GM12892 (cell line): Measurements from ENCODE around the gene RPL15.
A peak's percentile ranks its signal among the peaks of the same experiment; 100 is the strongest.

Experiments used
- DNase-seq: peaks from one replicate; pipeline ENCODE4 v3.0.0; 2011; ENCODE audit not compliant: insufficient read length
- FAIRE-seq: peaks from 2 replicates; lab custom pipeline; 2011; peaks lifted over from hg19 to GRCh38; lab: Jason Lieb, UNC
- POLR2A ChIP-seq: IDR thresholded peaks from 2 replicates; pipeline ENCODE4 v1.6.1; 2011; ENCODE audit warnings: low read depth, low read length, control low read depth
- POLR2AphosphoS5 ChIP-seq: IDR thresholded peaks from 2 replicates; pipeline ENCODE4 v1.6.1; 2011; ENCODE audit warnings: low read depth, low read length, control low read depth
- TAF1 ChIP-seq: IDR thresholded peaks from 2 replicates; pipeline ENCODE4 v1.6.1; 2011; ENCODE audit warnings: low read depth, mild to moderate bottlenecking, control low read depth, low read length, borderline replicate concordance

The RPL15 gene

GRCh38 chr3:23919628-23920027 is 2.7 kb downstream of the RPL15 start:
- no peak for TF ChIP-seq TAF1
- no peak for TF ChIP-seq POLR2A
- no peak for TF ChIP-seq POLR2AphosphoS5
- FAIRE-seq (no peak), DNase-seq (no peak)

DNA sequence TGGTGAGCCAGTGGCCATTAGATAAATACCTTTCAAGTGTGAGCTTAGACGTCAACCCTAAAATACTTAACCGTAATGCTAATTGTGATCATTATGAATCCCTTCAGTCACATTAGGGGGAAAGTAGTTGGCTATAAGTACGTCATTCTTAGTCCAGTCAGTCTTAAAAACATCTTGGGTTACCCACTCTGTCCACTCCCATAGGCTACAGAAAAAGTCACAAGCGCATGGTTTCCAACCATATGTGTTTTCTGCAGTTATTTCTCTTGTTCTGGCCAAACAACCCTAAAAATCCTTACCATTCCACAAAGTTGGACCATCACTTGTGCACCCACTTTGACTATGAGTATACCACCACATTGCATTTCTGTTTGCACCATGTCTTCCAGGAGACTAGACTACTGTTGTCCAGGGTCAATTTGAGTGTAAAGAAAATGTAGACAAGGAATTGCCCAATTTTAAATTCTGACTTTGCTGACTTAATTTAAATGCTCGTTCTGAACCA is 3.3 kb downstream of the RPL15 start:
- no peak for DNase-seq
- TF ChIP-seq POLR2AphosphoS5 = peak; percentile 63
- TF ChIP-seq TAF1 = no peak
- TF ChIP-seq POLR2A = no peak
- no peak for FAIRE-seq

GRCh38 chr3:23921052-23921511 is 4.2 kb downstream of the RPL15 start:
- TF ChIP-seq POLR2A = peak; percentile 71
- TF ChIP-seq POLR2AphosphoS5 = peak; percentile 75; the same call in 1 of the 2 replicates
- no peak for TF ChIP-seq TAF1
- FAIRE-seq = no peak
- DNase-seq = no peak

GRCh38 chr3:23923786-23924185 is 6.9 kb downstream of the RPL15 start:
- FAIRE-seq (no peak), DNase-seq (no peak)
- TF ChIP-seq POLR2A (no peak), TAF1 (no peak), POLR2AphosphoS5 (no peak)

- no peak for FAIRE-seq
- no peak for TF ChIP-seq POLR2AphosphoS5
- no peak for TF ChIP-seq TAF1
- TF ChIP-seq POLR2A = no peak
- DNase-seq = no peak
These were observed 9.3 kb downstream of the RPL15 start for GRCh38 chr3:23926246-23926645.

DNA sequence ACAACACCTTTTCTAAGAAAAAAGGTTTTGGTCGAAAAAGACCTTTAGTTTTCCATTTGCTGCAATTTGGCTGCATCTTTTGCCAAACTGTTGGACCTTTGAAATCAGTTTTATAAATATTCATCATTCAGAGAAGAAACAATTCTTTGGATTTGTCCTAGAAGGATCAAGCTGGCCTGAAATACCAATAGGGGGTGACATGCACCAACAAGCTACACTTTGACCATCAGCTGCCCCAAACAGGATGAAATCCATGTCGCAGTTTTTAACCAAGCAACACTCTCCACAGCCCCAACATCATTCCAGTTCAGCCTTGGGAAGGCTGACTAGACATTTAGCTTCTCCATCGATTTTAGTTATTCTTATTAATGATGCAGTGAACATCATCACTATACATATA is 9.8 kb downstream of the RPL15 start:
- TF ChIP-seq POLR2AphosphoS5 (no peak), TAF1 (no peak), POLR2A (no peak)
- DNase-seq (no peak), FAIRE-seq (no peak)

DNA sequence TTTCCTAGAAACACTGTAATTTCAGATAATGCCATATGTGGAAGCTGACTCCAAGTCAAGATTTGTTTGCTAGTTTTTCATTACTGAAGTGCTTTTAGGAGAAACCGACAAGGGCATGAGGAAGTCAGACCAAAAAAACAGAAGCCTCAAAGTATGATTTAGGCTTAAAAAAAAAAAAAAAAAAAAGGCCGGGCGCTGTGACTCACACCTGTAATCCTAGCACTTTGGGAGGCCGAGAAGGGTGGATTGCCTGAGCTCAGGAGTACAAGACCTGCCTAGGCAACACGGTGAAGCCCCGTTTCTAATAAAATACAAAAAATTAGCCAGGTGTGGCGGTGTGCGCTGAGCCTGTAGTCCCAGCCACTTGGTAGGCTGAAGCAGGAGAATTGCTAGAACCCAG is 11.6 kb downstream of the RPL15 start:
- FAIRE-seq (no peak), DNase-seq (no peak)
- TF ChIP-seq POLR2AphosphoS5 = no peak
- TF ChIP-seq POLR2A = no peak
- TF ChIP-seq TAF1 = no peak

DNA sequence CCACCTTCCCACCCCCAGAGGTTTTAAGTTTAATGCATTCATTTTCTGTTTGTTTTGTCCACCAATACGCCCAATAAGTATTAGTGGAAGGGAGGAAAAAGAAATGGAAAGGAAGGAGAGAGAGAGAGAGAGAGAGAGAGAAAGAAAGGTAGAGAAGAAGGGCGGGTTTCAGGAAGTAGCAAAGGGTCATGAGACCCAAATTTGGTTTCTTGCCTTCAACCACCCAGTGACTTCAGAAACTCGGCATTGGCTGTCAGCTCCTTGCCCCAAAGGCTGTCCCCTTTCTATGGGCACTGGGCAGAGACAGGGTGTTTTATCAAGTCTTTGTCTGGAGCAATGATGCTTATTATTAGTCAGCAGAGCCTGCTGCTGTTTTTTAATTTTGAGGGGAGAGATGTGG is 14.7 kb downstream of the RPL15 start:
- FAIRE-seq (no peak), DNase-seq (no peak)
- TF ChIP-seq POLR2A (no peak), TAF1 (no peak), POLR2AphosphoS5 (no peak)

DNA sequence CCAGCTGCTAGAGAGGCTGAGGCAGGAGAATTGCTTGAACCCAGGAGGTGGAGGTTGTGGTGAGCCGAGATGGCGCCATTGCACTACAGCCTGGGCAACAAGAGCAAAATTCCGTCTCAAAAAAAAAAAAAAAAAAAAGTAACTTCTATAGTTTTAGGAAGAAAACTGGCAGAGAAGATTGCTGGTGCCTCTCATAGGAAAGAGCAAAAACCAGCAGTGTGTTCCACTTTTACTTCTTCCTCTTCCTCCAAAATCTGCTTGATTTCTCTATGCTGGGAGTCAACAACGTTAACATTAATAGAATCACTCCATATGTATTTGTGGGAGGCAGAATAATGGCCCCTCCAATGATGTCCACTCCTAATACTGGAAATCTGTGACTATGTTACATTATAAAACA is 15.6 kb downstream of the RPL15 start:
- no peak for DNase-seq
- TF ChIP-seq TAF1 = no peak
- no peak for TF ChIP-seq POLR2AphosphoS5
- TF ChIP-seq POLR2A = no peak
- FAIRE-seq = no peak

- FAIRE-seq (peak; percentile 54), DNase-seq (no peak)
- no peak for TF ChIP-seq POLR2A
- no peak for TF ChIP-seq POLR2AphosphoS5
- no peak for TF ChIP-seq TAF1
These were observed 17.3 kb downstream of the RPL15 start for GRCh38 chr3:23934253-23934652.

- DNase-seq (no peak), FAIRE-seq (no peak)
- TF ChIP-seq POLR2A (no peak), POLR2AphosphoS5 (no peak)
These were observed 20.4 kb downstream of the RPL15 start for GRCh38 chr3:23937296-23937695.

DNA sequence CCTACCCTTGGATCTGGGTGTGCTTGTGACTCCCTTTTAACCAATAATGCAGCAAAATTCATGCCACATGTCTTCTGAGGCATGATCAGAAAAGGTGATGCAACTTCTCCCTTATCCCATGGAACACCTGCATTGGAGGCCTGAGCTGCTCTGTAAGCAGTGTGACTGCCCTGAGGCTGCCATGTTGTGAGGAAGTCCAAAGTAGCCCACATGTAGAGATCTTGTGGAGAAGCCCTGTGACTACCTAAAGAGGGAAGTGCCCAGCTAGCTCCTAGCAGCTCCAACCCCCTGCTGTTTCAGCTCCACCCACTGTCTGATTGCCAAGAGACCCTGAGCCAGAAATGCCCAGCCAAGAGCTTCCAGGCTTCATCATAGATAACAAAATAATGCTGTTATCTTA is 21.8 kb downstream of the RPL15 start:
- no peak for DNase-seq
- no peak for FAIRE-seq
- TF ChIP-seq TAF1 = no peak
- TF ChIP-seq POLR2AphosphoS5 = no peak
- TF ChIP-seq POLR2A = no peak
